Mammary epithelial cell (primary cell): ENCODE measurements around the gene MVP.

Source experiments
- EZH2 ChIP-seq: IDR thresholded peaks from 2 replicates; pipeline ENCODE4 v1.6.1; 2012; ENCODE audit warnings: low read length, inconsistent platforms, borderline replicate concordance
- TF ChIP-seq, protein P1 (sequence below), 2 donors: IDR thresholded peaks in 1 of 2; conservative IDR thresholded peaks in 1 of 2; 2 replicates each; pipeline ENCODE4 v1.5.1; 2011 to 2012; ENCODE audit warnings: inconsistent platforms in 2 of 2, low read length in 2 of 2, mild to moderate bottlenecking in 2 of 2, control low read depth in 1 of 2, low read depth in 1 of 2; ENCODE audit not compliant: insufficient read depth in 1 of 2; ENCODE audit errors: extremely low read depth in 1 of 2

DNA sequence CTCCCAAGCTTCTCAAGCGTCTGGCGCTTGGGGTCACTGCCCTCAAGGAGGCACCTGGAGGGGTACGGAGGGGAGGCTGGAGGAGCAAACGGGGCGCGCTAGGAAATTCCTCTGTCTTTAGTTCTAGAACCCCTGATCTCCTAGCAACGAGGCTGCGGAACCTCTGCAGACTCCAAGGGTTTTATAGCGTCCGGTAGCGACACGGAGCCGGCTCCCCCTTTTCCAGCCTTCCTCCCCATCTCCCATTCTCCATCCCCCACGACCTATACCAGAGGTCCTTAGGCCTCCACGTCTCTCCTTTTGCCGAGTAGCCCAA is 43.4 kb downstream of the MVP start:
- TF ChIP-seq EZH2 = no peak
- TF ChIP-seq, protein P1, sequence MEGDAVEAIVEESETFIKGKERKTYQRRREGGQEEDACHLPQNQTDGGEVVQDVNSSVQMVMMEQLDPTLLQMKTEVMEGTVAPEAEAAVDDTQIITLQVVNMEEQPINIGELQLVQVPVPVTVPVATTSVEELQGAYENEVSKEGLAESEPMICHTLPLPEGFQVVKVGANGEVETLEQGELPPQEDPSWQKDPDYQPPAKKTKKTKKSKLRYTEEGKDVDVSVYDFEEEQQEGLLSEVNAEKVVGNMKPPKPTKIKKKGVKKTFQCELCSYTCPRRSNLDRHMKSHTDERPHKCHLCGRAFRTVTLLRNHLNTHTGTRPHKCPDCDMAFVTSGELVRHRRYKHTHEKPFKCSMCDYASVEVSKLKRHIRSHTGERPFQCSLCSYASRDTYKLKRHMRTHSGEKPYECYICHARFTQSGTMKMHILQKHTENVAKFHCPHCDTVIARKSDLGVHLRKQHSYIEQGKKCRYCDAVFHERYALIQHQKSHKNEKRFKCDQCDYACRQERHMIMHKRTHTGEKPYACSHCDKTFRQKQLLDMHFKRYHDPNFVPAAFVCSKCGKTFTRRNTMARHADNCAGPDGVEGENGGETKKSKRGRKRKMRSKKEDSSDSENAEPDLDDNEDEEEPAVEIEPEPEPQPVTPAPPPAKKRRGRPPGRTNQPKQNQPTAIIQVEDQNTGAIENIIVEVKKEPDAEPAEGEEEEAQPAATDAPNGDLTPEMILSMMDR (conservative IDR thresholded peaks at IDR 0.05 in 1 of 2, IDR thresholded peaks at IDR 0.05 in 1 of 2; ENCODE audit: extremely low read depth in 1 of 2, insufficient read depth in 1 of 2, low read depth in 1 of 2, low read length in 2 of 2) = no peak
